Upper lobe of left lung (tissue), 4 donors: Measurements from ENCODE around the gene WLS.

Experiments
- EP300 ChIP-seq, 4 donors: sonication (generic); formaldehyde crosslinking; IDR thresholded peaks; one replicate each; pipeline ENCODE4 v1.5.1; 2017; ENCODE audit warnings: antibody characterized with exemption in 4 of 4, control low read depth in 2 of 4
- POLR2AphosphoS5 ChIP-seq, 2 donors: sonication (generic); formaldehyde crosslinking; IDR thresholded peaks; one replicate each; pipeline ENCODE4 v1.5.1; 2017; ENCODE audit warnings: antibody characterized with exemption in 2 of 2
- TF ChIP-seq, protein P1 (sequence below), 6 experiments: fragments of 450-650 bp in 4 of 6; fragments of 200-600 bp in 2 of 6; sonication (generic) in 2 of 6; IDR thresholded peaks; one replicate each; pipeline ENCODE4 v1.5.1; 2016 to 2019; ENCODE audit warnings: antibody characterized with exemption in 6 of 6

DNA sequence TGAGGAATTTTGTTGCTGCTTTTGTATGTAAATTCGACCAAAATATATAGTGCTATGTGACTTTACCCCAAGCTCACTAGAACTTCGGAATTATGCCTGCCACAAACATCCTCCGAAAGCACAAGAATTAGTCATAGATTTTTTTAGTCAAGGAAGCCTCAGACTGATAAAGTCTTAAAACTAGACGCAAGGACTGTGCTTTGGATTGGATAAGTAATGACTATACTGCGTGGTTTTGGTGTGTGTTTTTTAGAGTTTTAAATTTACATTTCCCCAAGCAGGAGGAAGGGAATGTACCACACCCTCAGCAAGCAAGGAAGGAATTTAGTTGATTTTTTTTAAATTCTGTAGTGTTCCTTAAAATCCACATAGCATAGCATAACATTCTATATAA lies 10.3 kb downstream of the WLS start:
- TF ChIP-seq, protein P1, sequence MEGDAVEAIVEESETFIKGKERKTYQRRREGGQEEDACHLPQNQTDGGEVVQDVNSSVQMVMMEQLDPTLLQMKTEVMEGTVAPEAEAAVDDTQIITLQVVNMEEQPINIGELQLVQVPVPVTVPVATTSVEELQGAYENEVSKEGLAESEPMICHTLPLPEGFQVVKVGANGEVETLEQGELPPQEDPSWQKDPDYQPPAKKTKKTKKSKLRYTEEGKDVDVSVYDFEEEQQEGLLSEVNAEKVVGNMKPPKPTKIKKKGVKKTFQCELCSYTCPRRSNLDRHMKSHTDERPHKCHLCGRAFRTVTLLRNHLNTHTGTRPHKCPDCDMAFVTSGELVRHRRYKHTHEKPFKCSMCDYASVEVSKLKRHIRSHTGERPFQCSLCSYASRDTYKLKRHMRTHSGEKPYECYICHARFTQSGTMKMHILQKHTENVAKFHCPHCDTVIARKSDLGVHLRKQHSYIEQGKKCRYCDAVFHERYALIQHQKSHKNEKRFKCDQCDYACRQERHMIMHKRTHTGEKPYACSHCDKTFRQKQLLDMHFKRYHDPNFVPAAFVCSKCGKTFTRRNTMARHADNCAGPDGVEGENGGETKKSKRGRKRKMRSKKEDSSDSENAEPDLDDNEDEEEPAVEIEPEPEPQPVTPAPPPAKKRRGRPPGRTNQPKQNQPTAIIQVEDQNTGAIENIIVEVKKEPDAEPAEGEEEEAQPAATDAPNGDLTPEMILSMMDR (IDR thresholded peaks at IDR 0.05), result no peak
- no peak for TF ChIP-seq EP300 (IDR thresholded peaks at IDR 0.05)
- no peak for TF ChIP-seq POLR2AphosphoS5 (IDR thresholded peaks at IDR 0.05)
